ENCODE data around the gene EIPR1. TPM values are rescaled to one million over a fixed set of nuclear protein-coding genes. Genes with fewer than 3 reads are reported as not detected.

Gene EIPR1
- total RNA-seq, 1 experiment from 2014 or later, result 36.9 TPM

DNA sequence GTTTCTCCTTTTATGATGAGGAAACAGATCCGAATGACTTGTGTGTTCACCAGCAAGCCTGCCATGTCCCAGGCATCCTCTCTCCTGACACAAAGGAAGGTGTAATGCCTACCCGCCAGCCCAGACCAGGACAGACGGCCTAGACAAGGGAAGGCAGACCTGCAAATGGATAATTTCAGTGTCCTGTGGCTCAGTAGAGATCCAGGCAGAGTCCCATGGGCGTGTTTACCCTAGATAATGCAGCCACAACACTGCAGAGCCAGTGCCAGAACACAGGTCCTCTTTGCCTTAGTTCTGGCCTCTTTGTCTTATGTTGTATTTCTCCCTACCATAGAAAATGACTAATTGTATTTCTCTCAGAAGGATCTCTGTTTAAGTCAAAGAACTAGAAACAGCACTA, 14.6 kb upstream of the EIPR1 start:
- ChIA-PET POLR2A (no interaction called here), CTCF (no interaction called here)
- Mint-ChIP-seq H3K27me3 (ENCODE audit: insufficient read depth, unreplicated experiment) (no peaks in the 10 kb centered on the region), H3K36me3 (ENCODE audit: insufficient read depth, unreplicated experiment) (peaks cover 39% of the 10 kb centered on the region), H3K4me3 (ENCODE audit: unreplicated experiment) (no peak overlapping the region), H3K9me3 (ENCODE audit: unreplicated experiment) (peaks cover 11% of the 10 kb centered on the region), H3K4me1 (ENCODE audit: low read depth, unreplicated experiment) (no peaks in the 10 kb centered on the region), H3K27ac (ENCODE audit: unreplicated experiment) (no peak overlapping the region)
- H3K27me3 ChIP-seq (replicated peaks; ENCODE audit: control insufficient read depth, insufficient read depth, low read length), result no peaks in the 10 kb centered on the region
- H3K36me3 ChIP-seq (ENCODE audit: control insufficient read depth, insufficient read depth, low read length), result no peaks in the 10 kb centered on the region; the same call in 1 of the 2 replicates
- no TSS peak for BruUV-seq (replicated peaks)
- H3K4me1 ChIP-seq, result no peaks in the 10 kb centered on the region
- peaks cover 15% of the 10 kb centered on the region for H3K9me3 ChIP-seq
- intact Hi-C loops (cut with micrococcal nuclease; ENCODE audit: unreplicated experiment), result no loop called here
- TF ChIP-seq, protein P1, sequence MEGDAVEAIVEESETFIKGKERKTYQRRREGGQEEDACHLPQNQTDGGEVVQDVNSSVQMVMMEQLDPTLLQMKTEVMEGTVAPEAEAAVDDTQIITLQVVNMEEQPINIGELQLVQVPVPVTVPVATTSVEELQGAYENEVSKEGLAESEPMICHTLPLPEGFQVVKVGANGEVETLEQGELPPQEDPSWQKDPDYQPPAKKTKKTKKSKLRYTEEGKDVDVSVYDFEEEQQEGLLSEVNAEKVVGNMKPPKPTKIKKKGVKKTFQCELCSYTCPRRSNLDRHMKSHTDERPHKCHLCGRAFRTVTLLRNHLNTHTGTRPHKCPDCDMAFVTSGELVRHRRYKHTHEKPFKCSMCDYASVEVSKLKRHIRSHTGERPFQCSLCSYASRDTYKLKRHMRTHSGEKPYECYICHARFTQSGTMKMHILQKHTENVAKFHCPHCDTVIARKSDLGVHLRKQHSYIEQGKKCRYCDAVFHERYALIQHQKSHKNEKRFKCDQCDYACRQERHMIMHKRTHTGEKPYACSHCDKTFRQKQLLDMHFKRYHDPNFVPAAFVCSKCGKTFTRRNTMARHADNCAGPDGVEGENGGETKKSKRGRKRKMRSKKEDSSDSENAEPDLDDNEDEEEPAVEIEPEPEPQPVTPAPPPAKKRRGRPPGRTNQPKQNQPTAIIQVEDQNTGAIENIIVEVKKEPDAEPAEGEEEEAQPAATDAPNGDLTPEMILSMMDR (IDR thresholded peaks at IDR 0.05; ENCODE audit: insufficient read depth in 1 of 2, low read depth in 1 of 2, low read length in 1 of 2, severe bottlenecking in 1 of 2, unreplicated experiment in 1 of 2), result no peak
- no peak for DNase-seq
- no peak overlapping the region for H3K4me3 ChIP-seq (ENCODE audit: low read depth, low read length)

DNA sequence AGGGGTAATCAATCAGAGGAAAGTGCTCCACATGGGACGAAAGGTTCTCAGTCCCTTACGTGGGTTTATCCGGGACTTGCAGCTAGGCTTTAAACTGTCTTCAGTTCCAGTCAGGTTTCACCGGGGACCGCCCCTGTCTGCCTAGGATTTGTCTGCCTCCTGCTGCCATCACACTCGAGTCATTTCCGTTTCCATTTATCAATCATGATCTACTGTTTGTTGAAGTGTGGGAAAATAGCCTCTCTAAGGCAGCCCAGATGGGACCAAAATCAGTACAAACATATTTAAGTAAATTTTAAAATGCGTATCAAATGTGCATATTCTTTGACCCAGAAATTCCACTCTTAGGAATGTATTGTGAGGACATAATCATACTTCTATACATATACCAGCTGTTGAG, 12.4 kb upstream of the EIPR1 start:
- no peak overlapping the region for H3K4me3 ChIP-seq (ENCODE audit: low read depth, low read length)
- DNase-seq, result no peak
- H3K27me3 Mint-ChIP-seq (ENCODE audit: insufficient read depth, unreplicated experiment), result no peaks in the 10 kb centered on the region
- ChIA-PET CTCF (no interaction called here), POLR2A (no interaction called here)
- H3K27ac Mint-ChIP-seq (ENCODE audit: unreplicated experiment), result no peak overlapping the region
- peaks cover 3% of the 10 kb centered on the region; the same call in 1 of the 2 replicates for H3K9me3 ChIP-seq
- H3K4me1 ChIP-seq, result no peaks in the 10 kb centered on the region
- TF ChIP-seq, protein P1 (IDR thresholded peaks at IDR 0.05; ENCODE audit: insufficient read depth in 1 of 2, low read depth in 1 of 2, low read length in 1 of 2, severe bottlenecking in 1 of 2, unreplicated experiment in 1 of 2), result no peak
- no peaks in the 10 kb centered on the region for H3K27me3 ChIP-seq (replicated peaks; ENCODE audit: control insufficient read depth, insufficient read depth, low read length)
- H3K36me3 ChIP-seq (ENCODE audit: control insufficient read depth, insufficient read depth, low read length), result no peaks in the 10 kb centered on the region; the same call in 1 of the 2 replicates
- no peaks in the 10 kb centered on the region for H3K4me1 Mint-ChIP-seq (ENCODE audit: low read depth, unreplicated experiment)
- peaks cover 23% of the 10 kb centered on the region for H3K36me3 Mint-ChIP-seq (ENCODE audit: insufficient read depth, unreplicated experiment)
- BruUV-seq (replicated peaks), result no TSS peak
- no peaks in the 10 kb centered on the region for H3K9me3 Mint-ChIP-seq (ENCODE audit: unreplicated experiment)
- H3K4me3 Mint-ChIP-seq (ENCODE audit: unreplicated experiment), result no peak overlapping the region
- intact Hi-C loops (cut with micrococcal nuclease; ENCODE audit: unreplicated experiment), result no loop called here

DNA sequence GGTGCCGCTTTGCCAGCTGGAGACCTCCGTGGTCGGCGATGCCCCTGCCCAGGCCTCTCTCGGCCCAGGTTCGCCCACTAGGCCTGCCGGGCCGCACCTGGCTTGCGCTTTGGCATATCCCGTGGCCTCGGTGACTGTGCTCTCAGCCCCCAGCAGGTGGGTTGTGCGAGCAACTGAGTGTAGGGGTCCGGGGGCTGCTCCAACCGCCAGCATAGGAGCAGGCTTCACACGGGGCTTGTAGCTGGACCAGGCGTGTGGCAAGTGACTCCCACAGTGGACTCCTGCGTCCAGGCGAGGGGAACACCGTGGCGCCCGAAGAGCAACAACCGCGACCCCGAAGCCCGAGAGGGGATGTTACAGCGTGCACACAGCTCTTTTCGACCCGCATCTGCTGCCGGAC, 11.6 kb upstream of the EIPR1 start:
- Mint-ChIP-seq H3K36me3 (ENCODE audit: insufficient read depth, unreplicated experiment) (peaks cover 15% of the 10 kb centered on the region), H3K27me3 (ENCODE audit: insufficient read depth, unreplicated experiment) (no peaks in the 10 kb centered on the region), H3K27ac (ENCODE audit: unreplicated experiment) (no peak overlapping the region), H3K4me1 (ENCODE audit: low read depth, unreplicated experiment) (no peaks in the 10 kb centered on the region), H3K4me3 (ENCODE audit: unreplicated experiment) (no peak overlapping the region), H3K9me3 (ENCODE audit: unreplicated experiment) (no peaks in the 10 kb centered on the region)
- TF ChIP-seq, protein P1 (IDR thresholded peaks at IDR 0.05; ENCODE audit: insufficient read depth in 1 of 2, low read depth in 1 of 2, low read length in 1 of 2, severe bottlenecking in 1 of 2, unreplicated experiment in 1 of 2), result no peak
- Histone ChIP-seq H3K4me1 (no peaks in the 10 kb centered on the region), H3K9me3 (no peaks in the 10 kb centered on the region), H3K27me3 (replicated peaks; ENCODE audit: control insufficient read depth, insufficient read depth, low read length) (no peaks in the 10 kb centered on the region), H3K4me3 (ENCODE audit: low read depth, low read length) (no peak overlapping the region), H3K36me3 (ENCODE audit: control insufficient read depth, insufficient read depth, low read length) (no peaks in the 10 kb centered on the region; the same call in 1 of the 2 replicates)
- no TSS peak for BruUV-seq (replicated peaks)
- POLR2A ChIA-PET, result no interaction called here
- DNase-seq, result no peak
- CTCF ChIA-PET, result no interaction called here
- intact Hi-C loops (cut with micrococcal nuclease; ENCODE audit: unreplicated experiment), result no loop called here
